ENCODE data around the gene DRGX. TPM values are rescaled to one million over a fixed set of nuclear protein-coding genes. Genes with fewer than 3 reads are reported as not detected.

Gene DRGX
- total RNA-seq, 1 donor from 2014 or later: not detected

- peak; percentile 83 for ATAC-seq
Measured at GRCh38 chr10:49407552-49408137, 11.8 kb upstream of the DRGX start.

- ATAC-seq: no peak
Measured at GRCh38 chr10:49407151-49407550, 11.3 kb upstream of the DRGX start.

- ATAC-seq: no peak
Measured at GRCh38 chr10:49404321-49404878, 8.5 kb upstream of the DRGX start.

GRCh38 chr10:49403363-49403762, 7.5 kb upstream of the DRGX start:
- no peak for ATAC-seq

GRCh38 chr10:49400365-49400764, 4.5 kb upstream of the DRGX start:
- ATAC-seq: no peak

- ATAC-seq: no peak
Measured at GRCh38 chr10:49398986-49399385, 3.1 kb upstream of the DRGX start.

GRCh38 chr10:49398000-49398861, 2.3 kb upstream of the DRGX start:
- ATAC-seq: peak; percentile 82

- ATAC-seq: peak; percentile 24
Measured at GRCh38 chr10:49397036-49397999, 1.4 kb upstream of the DRGX start.

GRCh38 chr10:49396666-49396999, 744 bp upstream of the DRGX start:
- no peak for ATAC-seq

GRCh38 chr10:49394933-49395740, 752 bp downstream of the DRGX start:
- ATAC-seq: no peak

GRCh38 chr10:49393757-49394156, 2.1 kb downstream of the DRGX start:
- ATAC-seq: no peak

GRCh38 chr10:49393301-49393700, 2.6 kb downstream of the DRGX start:
- no peak for ATAC-seq

GRCh38 chr10:49389361-49389933, 6.4 kb downstream of the DRGX start:
- no peak for ATAC-seq

GRCh38 chr10:49388161-49388560, 7.7 kb downstream of the DRGX start:
- no peak for ATAC-seq

GRCh38 chr10:49387071-49387470, 8.8 kb downstream of the DRGX start:
- no peak for ATAC-seq

- ATAC-seq: no peak
Measured at GRCh38 chr10:49385939-49386922, 9.7 kb downstream of the DRGX start.

- no peak for ATAC-seq
Measured at GRCh38 chr10:49384268-49384953, 11.5 kb downstream of the DRGX start.

GRCh38 chr10:49383853-49384252, 12.0 kb downstream of the DRGX start:
- no peak for ATAC-seq

- no peak for ATAC-seq
Measured at GRCh38 chr10:49382826-49383225, 13.1 kb downstream of the DRGX start.

- no peak for ATAC-seq
Measured at GRCh38 chr10:49382226-49382625, 13.7 kb downstream of the DRGX start.
